ENCODE results near the gene APOL2.
"Not testable (repeated sequence)": the region's sequence is repeated elsewhere in the genome, so short reads cannot be mapped to it uniquely, and the experiment has no call there.

GRCh38 chr22:36251979-36252608 is 12.8 kb upstream of the APOL2 start:
- TF ChIP-seq CTCF (IDR thresholded peaks at IDR 0.05; ENCODE audit: low read length); EZH2 (IDR thresholded peaks at IDR 0.05; ENCODE audit: borderline replicate concordance, low read length): not testable (repeated sequence)
